Gastrocnemius medialis (tissue), 4 donors: ENCODE data around the gene PROX1. TPM values are rescaled to one million over a fixed set of nuclear protein-coding genes. Genes with fewer than 3 reads are reported as not detected.

Source experiments
- ATAC-seq, 2 donors: fragments of 150-250 bp; one replicate each; pipeline ENCODE4 v1.9.1; 2016
- DNase-seq, 2 donors: peaks; one replicate each; pipeline ENCODE4 v3.0.0-alpha.2; 2019
- H3K27ac ChIP-seq, 4 donors: fragments of 200-600 bp; sonication (generic); 1 replicate in 1 of 4; 2 replicates in 3 of 4; pipeline ENCODE4 v1.5.1; 2016 to 2018; ENCODE audit warnings: mild to moderate bottlenecking in 2 of 4, moderate library complexity in 1 of 4
- H3K27me3 ChIP-seq, 3 donors: fragments of 200-600 bp; sonication (generic) in 2 of 3; 1 replicate in 1 of 3; 2 replicates in 2 of 3; pipeline versions ENCODE4 v1.5.1 to v1.6.0; 2016 to 2019; ENCODE audit warnings: mild to moderate bottlenecking in 1 of 3, moderate library complexity in 1 of 3
- H3K36me3 ChIP-seq, 2 donors: fragments of 200-600 bp; sonication (generic) in 1 of 2; one replicate each; pipeline ENCODE4 v1.5.1; 2017 to 2018
- H3K4me1 ChIP-seq, 2 donors: fragments of 200-600 bp; sonication (generic) in 1 of 2; one replicate each; pipeline ENCODE4 v1.5.1; 2016 to 2017; ENCODE audit warnings: mild to moderate bottlenecking in 2 of 2
- H3K4me3 ChIP-seq, 4 donors: fragments of 200-600 bp; sonication (generic) in 3 of 4; 1 replicate in 1 of 4; 2 replicates in 3 of 4; pipeline ENCODE4 v1.5.1; 2016 to 2019; ENCODE audit warnings: mild to moderate bottlenecking in 2 of 4
- H3K9me3 ChIP-seq, 3 donors: fragments of 200-600 bp; sonication (generic) in 2 of 3; 1 replicate in 1 of 3; 2 replicates in 2 of 3; pipeline ENCODE4 v1.5.1; 2016 to 2019
- POLR2A ChIP-seq, 2 donors: fragments of 450-650 bp; IDR thresholded peaks; one replicate each; pipeline ENCODE4 v1.6.1; 2017; ENCODE audit warnings: antibody characterized with exemption in 2 of 2, mild to moderate bottlenecking in 2 of 2, moderate library complexity in 2 of 2
- in situ Hi-C, 4 donors: fragments of 200-750 bp; cut with MboI; loops; one replicate each; pipeline versions ENCODE4 v1.15.0 to v1.8.0; 2017; ENCODE audit warnings: low sequenced_read_pairs in 4 of 4
- intact Hi-C: fragments of 100-400 bp; cut with DNase I; formaldehyde crosslinking; loops from one replicate; pipeline ENCODE4 v1.15.1; 2023; ENCODE audit warnings: low total_unique reads
- total RNA-seq, 4 donors: library from RNA; depleted of rRNA; stranded (reverse); fragments of >200 nt; gene quantifications; one replicate each; pipeline versions ENCODE4 v1.1.0 to v1.2.3, GENCODE V29; 2016
- TF ChIP-seq, protein P1 (sequence below), 5 experiments: fragments of 450-650 bp in 3 of 5; fragments of 200-600 bp in 2 of 5; sonication (generic) in 2 of 5; IDR thresholded peaks in 4 of 5; conservative IDR thresholded peaks in 1 of 5; 1 replicate in 4 of 5; 2 replicates in 1 of 5; pipeline ENCODE4 v1.5.1; 2016 to 2019; ENCODE audit warnings: antibody characterized with exemption in 5 of 5, mild to moderate bottlenecking in 3 of 5, moderate library complexity in 3 of 5

PROX1 gene
- total RNA-seq, 4 donors from 2014 or later = 4.1 to 8.0 (median 5.5) TPM

DNA sequence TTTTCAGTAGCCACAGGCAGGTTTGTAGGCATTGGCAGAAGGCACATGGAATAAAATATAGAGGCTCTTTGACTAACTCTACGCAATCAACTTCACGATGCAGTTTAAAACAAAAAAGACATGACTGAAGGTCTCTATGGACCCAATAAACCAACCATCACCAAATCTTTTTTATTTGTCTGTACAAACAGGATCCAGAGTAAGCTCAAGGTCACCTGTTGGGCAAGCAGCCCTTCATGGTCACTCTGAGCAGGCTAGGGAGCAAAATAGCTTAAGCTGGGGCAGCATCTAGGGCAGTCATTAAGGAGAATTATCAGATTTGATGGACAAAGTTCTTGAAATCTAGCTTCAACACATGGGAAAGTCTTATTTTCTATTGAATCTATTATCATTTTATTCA lies 26.8 kb upstream of the PROX1 start:
- no peak for ATAC-seq
- no peak overlapping the region for H3K27ac ChIP-seq
- intact Hi-C loops = no loop called here
- H3K4me1 ChIP-seq = no peaks in the 10 kb centered on the region
- no peak overlapping the region for H3K4me3 ChIP-seq
- no peaks in the 10 kb centered on the region for H3K27me3 ChIP-seq
- DNase-seq = no peak
- TF ChIP-seq POLR2A (IDR thresholded peaks at IDR 0.05) = no peak
- TF ChIP-seq, protein P1, sequence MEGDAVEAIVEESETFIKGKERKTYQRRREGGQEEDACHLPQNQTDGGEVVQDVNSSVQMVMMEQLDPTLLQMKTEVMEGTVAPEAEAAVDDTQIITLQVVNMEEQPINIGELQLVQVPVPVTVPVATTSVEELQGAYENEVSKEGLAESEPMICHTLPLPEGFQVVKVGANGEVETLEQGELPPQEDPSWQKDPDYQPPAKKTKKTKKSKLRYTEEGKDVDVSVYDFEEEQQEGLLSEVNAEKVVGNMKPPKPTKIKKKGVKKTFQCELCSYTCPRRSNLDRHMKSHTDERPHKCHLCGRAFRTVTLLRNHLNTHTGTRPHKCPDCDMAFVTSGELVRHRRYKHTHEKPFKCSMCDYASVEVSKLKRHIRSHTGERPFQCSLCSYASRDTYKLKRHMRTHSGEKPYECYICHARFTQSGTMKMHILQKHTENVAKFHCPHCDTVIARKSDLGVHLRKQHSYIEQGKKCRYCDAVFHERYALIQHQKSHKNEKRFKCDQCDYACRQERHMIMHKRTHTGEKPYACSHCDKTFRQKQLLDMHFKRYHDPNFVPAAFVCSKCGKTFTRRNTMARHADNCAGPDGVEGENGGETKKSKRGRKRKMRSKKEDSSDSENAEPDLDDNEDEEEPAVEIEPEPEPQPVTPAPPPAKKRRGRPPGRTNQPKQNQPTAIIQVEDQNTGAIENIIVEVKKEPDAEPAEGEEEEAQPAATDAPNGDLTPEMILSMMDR (IDR thresholded peaks at IDR 0.05 in 4 of 5, conservative IDR thresholded peaks at IDR 0.05 in 1 of 5) = no peak
- no peaks in the 10 kb centered on the region for H3K9me3 ChIP-seq
- H3K36me3 ChIP-seq = no peaks in the 10 kb centered on the region
- in situ Hi-C loops = no loop called here

DNA sequence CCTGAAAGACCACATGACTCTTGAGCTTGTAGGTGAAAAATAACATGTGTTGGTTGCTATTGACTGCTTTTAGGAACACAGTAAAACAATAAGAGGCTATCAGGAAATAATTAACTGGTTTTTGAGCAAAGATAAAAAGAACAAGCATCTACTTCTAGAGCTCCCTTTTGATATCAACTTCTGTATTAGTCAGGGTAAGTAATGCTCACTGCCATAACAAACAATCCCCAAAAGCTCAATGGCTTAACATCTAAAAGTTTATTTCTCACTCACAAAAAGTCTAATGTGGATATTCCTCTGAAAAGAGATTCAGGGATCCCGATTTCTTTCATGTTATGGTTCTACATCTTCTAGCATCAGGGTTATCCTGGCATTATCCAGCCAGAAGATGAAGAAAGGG lies 25.3 kb upstream of the PROX1 start:
- in situ Hi-C loops = no loop called here
- Histone ChIP-seq H3K9me3 (no peaks in the 10 kb centered on the region), H3K4me1 (no peaks in the 10 kb centered on the region), H3K4me3 (no peak overlapping the region), H3K27me3 (no peaks in the 10 kb centered on the region), H3K36me3 (no peaks in the 10 kb centered on the region), H3K27ac (no peak overlapping the region)
- intact Hi-C loops = no loop called here
- ATAC-seq (no peak), DNase-seq (no peak)
- TF ChIP-seq POLR2A (IDR thresholded peaks at IDR 0.05) = no peak
- TF ChIP-seq, protein P1 (IDR thresholded peaks at IDR 0.05 in 4 of 5, conservative IDR thresholded peaks at IDR 0.05 in 1 of 5) = no peak

DNA sequence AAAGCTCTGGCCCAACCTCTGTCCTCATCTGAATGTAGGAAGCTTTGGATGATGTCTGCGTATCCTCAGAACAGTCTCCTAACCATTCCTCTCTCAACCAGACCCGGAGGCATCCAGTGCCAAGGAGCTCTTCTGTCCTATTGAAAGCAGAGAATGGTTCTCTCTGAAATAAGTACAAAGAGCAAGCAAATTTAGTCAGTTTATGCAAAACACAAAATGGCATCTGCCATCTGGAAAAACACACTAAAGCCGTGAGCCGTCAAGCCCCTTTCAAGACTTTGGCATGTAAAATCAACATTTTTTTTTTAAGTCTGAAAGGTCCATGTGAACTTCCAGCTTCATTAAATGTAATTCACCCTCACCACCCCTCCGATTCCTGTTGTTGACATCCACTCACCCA lies 21.7 kb upstream of the PROX1 start:
- no peak for DNase-seq
- TF ChIP-seq, protein P1 (IDR thresholded peaks at IDR 0.05 in 4 of 5, conservative IDR thresholded peaks at IDR 0.05 in 1 of 5) = no peak
- no peak for TF ChIP-seq POLR2A (IDR thresholded peaks at IDR 0.05)
- no peaks in the 10 kb centered on the region for H3K27me3 ChIP-seq
- no peaks in the 10 kb centered on the region for H3K9me3 ChIP-seq
- intact Hi-C loops = no loop called here
- in situ Hi-C loops = no loop called here
- no peak overlapping the region for H3K27ac ChIP-seq
- no peaks in the 10 kb centered on the region for H3K4me1 ChIP-seq
- ATAC-seq = no peak
- no peaks in the 10 kb centered on the region for H3K36me3 ChIP-seq
- H3K4me3 ChIP-seq = no peak overlapping the region

GRCh38 chr1:213968146-213968825 lies 19.5 kb upstream of the PROX1 start:
- no peak for TF ChIP-seq POLR2A (IDR thresholded peaks at IDR 0.05)
- TF ChIP-seq, protein P1 (IDR thresholded peaks at IDR 0.05 in 4 of 5, conservative IDR thresholded peaks at IDR 0.05 in 1 of 5) = no peak
- H3K36me3 ChIP-seq = no peaks in the 10 kb centered on the region
- no peak for ATAC-seq
- H3K27me3 ChIP-seq = no peaks in the 10 kb centered on the region
- DNase-seq = no peak
- no peaks in the 10 kb centered on the region for H3K9me3 ChIP-seq
- H3K4me3 ChIP-seq = no peak overlapping the region
- H3K4me1 ChIP-seq = no peaks in the 10 kb centered on the region
- intact Hi-C loops (no loop called here), in situ Hi-C loops (no loop called here)
- no peak overlapping the region for H3K27ac ChIP-seq
